ENCODE measurements around the gene PLPPR3.
A peak's percentile ranks its signal among the peaks of the same experiment; 100 is the strongest.

- TF ChIP-seq CTCF (IDR thresholded peaks at IDR 0.05; ENCODE audit: low read depth, low read length, missing input control) (no peak), RXRA (IDR thresholded peaks at IDR 0.05) (peak; percentile 19 to 42), GABPA (IDR thresholded peaks at IDR 0.05 in 1 of 2, conservative IDR thresholded peaks at IDR 0.05 in 1 of 2) (no peak), YY1 (IDR thresholded peaks at IDR 0.05) (no peak), REST (IDR thresholded peaks at IDR 0.05) (no peak), MAX (IDR thresholded peaks at IDR 0.05) (peak; percentile 81)
Measured at GRCh38 chr19:778910-779653, 42.7 kb downstream of the PLPPR3 start.
